Measurements from ENCODE around the gene MTHFD1. TPM values are rescaled to one million over a fixed set of nuclear protein-coding genes. Genes with fewer than 3 reads are reported as not detected.

MTHFD1 gene
- polyA plus RNA-seq, 1 of the 3 experiments (the other 2 are of a cell fraction): 31.0 TPM

DNA sequence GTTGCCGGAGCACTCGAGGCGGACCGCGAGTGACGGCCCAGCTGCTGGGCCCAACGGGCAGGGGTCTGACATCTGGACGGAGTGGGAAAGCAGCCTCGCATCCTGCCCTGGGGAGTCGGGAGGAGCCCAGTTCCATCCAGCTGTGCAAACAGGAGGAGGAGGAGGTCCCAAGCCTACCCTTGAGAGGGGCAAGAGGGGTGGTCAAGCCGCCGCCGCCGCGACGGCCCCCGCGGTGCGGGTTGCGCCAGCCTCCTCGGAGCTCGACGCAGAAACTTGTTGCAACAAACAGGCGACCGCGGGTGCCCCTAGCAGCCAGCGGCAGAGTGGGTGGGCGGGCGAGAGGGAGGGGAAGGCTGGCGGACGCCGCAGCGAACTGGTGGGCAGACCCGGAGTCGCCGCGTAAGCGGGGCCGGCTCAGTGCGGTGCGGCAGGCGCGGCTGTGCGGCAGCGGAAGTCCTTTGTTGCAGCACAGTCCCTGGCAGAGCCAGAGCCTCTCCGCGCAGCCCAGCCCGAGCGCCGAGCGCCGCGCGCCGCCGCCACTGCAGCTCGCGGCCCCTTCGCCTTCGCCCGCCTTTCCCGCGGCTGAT lies 116.2 kb downstream of the MTHFD1 start, which contains the start of gene ZBTB1 (continued):
- TF ChIP-seq, protein P1, sequence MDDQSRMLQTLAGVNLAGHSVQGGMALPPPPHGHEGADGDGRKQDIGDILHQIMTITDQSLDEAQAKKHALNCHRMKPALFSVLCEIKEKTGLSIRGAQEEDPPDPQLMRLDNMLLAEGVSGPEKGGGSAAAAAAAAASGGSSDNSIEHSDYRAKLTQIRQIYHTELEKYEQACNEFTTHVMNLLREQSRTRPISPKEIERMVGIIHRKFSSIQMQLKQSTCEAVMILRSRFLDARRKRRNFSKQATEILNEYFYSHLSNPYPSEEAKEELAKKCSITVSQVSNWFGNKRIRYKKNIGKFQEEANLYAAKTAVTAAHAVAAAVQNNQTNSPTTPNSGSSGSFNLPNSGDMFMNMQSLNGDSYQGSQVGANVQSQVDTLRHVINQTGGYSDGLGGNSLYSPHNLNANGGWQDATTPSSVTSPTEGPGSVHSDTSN (IDR thresholded peaks at IDR 0.05): 0 out of 2 replicates have a peak, but pooled peaks have one; percentile 31
- TF ChIP-seq POLR2AphosphoS5 (IDR thresholded peaks at IDR 0.05; ENCODE audit: low read depth, low read length) (peak; percentile 38; the same call in 1 of the 2 replicates), SMC3 (IDR thresholded peaks at IDR 0.05; ENCODE audit: low read depth, low read length) (no peak)

DNA sequence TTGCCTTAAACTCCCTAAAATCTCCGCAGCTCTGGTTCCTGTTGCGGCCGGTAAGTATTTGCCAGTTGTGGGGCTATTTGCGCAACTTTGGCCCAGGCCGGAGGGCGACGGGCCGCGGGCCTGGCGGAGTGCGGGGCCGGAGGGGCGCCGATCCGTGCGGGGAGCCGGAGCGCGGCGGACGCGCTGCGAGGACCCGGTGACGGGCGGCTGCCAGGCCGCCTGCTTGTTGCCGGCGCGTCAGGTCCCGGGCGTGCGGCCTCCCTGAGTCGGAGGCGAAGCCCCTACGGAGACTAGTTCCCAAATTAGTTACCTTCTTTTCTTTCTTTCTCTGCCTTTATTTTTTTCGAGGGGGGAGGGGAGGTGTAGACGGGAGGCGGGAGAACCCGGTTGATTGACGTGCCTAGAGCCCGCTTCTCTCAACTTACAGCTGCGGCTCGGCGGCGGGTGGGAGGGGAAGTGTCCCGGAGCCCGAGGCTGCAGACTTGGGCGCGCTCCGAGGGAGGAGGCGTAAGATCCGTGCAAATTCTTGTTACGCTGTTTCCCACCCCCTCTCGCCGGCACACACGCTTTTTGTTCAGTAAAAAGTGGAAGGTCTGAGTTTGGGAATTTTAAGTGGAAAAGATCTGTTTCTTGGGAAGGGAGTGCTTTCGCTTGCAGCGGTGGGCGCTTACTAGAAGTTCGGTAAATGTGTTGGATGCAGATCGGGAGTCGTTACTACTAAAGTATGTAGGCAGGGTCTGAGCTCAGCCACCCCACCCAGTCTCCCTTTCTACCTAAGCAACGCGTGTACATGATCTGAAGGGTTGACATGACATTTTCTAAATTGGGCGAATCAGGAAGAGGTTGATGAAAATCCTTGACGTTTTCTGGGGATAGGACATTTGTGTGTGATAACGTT lies 117.0 kb downstream of the MTHFD1 start:
- Histone ChIP-seq H2AFZ (ENCODE audit: low read depth) (peak overlapping the region; percentile 45; the same call in 1 of the 2 replicates), H3K79me2 (ENCODE audit: insufficient read depth) (peaks cover 89% of the 10 kb centered on the region), H4K20me1 (ENCODE audit: insufficient read depth) (peaks cover 44% of the 10 kb centered on the region), H3K27me3 (ENCODE audit: insufficient read depth) (no peaks in the 10 kb centered on the region), H3K4me1 (ENCODE audit: control insufficient read depth in 1 of 2, insufficient read depth in 2 of 2, low read depth in 1 of 2, low read length in 1 of 2) (peaks cover 29 to 41% of the 10 kb centered on the region in 2 experiments), H3K27ac (ENCODE audit: low read depth in 2 of 2, low read length in 1 of 2) (peak overlapping the region; percentile 95 to 99), H3K4me2 (peak overlapping the region; percentile 98), H3K9me2 (no peaks in the 10 kb centered on the region), H3K36me3 (replicated peaks in 1 of 2; ENCODE audit: control insufficient read depth in 1 of 2, insufficient read depth in 2 of 2, low read length in 1 of 2) (no peaks in the 10 kb centered on the region), H3F3A (replicated peaks; ENCODE audit: insufficient read depth) (peaks cover 22% of the 10 kb centered on the region), H3K4me3 (ENCODE audit: low read depth in 2 of 2, low read length in 1 of 2) (peak overlapping the region; percentile 72 to 92), H3K9me3 (no peaks in the 10 kb centered on the region), H3K9ac (peak overlapping the region; percentile 97)
- DNase-seq: peak; percentile 82
- POLR2A ChIA-PET: interaction anchor here (0.6 to 2.3 kb wide), 5 partner anchors 15 to 798 kb away, joined by 3 to 7 read pairs (median 4); partner anchors contain the start of gene HSPA2
- no peak for TF ChIP-seq NRF1 (IDR thresholded peaks at IDR 0.05; ENCODE audit: low read depth, low read length)
- TF ChIP-seq EZH2phosphoT487 (IDR thresholded peaks at IDR 0.05; ENCODE audit: borderline replicate concordance, low read depth): no peak
- no peak; the same call in 1 of the 2 replicates for TF ChIP-seq SIN3A (IDR thresholded peaks at IDR 0.05; ENCODE audit: borderline replicate concordance, low read depth, low read length)
- TF ChIP-seq CHD2 (IDR thresholded peaks at IDR 0.05; ENCODE audit: low read length, partially characterized antibody): peak; percentile 52
- peak; percentile 42 for TF ChIP-seq MXI1 (IDR thresholded peaks at IDR 0.05; ENCODE audit: low read depth, low read length)
- TF ChIP-seq NFIC (IDR thresholded peaks at IDR 0.05; ENCODE audit: borderline replicate concordance): 0 out of 2 replicates have a peak, but pooled peaks have one; percentile 0
- TF ChIP-seq, protein P2, sequence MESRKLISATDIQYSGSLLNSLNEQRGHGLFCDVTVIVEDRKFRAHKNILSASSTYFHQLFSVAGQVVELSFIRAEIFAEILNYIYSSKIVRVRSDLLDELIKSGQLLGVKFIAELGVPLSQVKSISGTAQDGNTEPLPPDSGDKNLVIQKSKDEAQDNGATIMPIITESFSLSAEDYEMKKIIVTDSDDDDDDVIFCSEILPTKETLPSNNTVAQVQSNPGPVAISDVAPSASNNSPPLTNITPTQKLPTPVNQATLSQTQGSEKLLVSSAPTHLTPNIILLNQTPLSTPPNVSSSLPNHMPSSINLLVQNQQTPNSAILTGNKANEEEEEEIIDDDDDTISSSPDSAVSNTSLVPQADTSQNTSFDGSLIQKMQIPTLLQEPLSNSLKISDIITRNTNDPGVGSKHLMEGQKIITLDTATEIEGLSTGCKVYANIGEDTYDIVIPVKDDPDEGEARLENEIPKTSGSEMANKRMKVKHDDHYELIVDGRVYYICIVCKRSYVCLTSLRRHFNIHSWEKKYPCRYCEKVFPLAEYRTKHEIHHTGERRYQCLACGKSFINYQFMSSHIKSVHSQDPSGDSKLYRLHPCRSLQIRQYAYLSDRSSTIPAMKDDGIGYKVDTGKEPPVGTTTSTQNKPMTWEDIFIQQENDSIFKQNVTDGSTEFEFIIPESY (IDR thresholded peaks at IDR 0.05; ENCODE audit: borderline replicate concordance, low read depth): 0 out of 2 replicates have a peak, but pooled peaks have one; percentile 42
- TF ChIP-seq, protein P3, sequence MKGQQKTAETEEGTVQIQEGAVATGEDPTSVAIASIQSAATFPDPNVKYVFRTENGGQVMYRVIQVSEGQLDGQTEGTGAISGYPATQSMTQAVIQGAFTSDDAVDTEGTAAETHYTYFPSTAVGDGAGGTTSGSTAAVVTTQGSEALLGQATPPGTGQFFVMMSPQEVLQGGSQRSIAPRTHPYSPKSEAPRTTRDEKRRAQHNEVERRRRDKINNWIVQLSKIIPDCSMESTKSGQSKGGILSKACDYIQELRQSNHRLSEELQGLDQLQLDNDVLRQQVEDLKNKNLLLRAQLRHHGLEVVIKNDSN (IDR thresholded peaks at IDR 0.05; ENCODE audit: borderline replicate concordance, low read depth): no peak
- no peak for TF ChIP-seq GABPA (IDR thresholded peaks at IDR 0.05; ENCODE audit: low read depth)
- TF ChIP-seq, protein P4, sequence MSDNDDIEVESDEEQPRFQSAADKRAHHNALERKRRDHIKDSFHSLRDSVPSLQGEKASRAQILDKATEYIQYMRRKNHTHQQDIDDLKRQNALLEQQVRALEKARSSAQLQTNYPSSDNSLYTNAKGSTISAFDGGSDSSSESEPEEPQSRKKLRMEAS (IDR thresholded peaks at IDR 0.05; ENCODE audit: low read depth): peak; percentile 19; the same call in 1 of the 2 replicates
- no peak for TF ChIP-seq POLR2AphosphoS5 (IDR thresholded peaks at IDR 0.05; ENCODE audit: low read depth, low read length)
- TF ChIP-seq, protein P1 (IDR thresholded peaks at IDR 0.05): peak; percentile 99
- no peak for TF ChIP-seq TEAD4 (IDR thresholded peaks at IDR 0.05; ENCODE audit: borderline replicate concordance, insufficient read depth)
- no peak for TF ChIP-seq REST (IDR thresholded peaks at IDR 0.05; ENCODE audit: low read depth, low read length)
- 3% methylated on average over 54 of the region's 68 CpGs for WGBS (ENCODE audit: low lambda C conversion rate)
- CTCF ChIA-PET: interaction anchor here (0.7 to 5.6 kb wide), 6 partner anchors 18 to 260 kb away, joined by 3 to 20 read pairs (median 4); no protein-coding TSS in a partner anchor

Data from SK-N-SH (cell line).